H7 (cell line): ENCODE data around the gene KSR2. TPM values are rescaled to one million over a fixed set of nuclear protein-coding genes. Genes with fewer than 3 reads are reported as not detected.

Source experiments
- DNase-seq: peaks from one replicate; pipeline ENCODE4 v3.0.0; 2012
- H3K27me3 ChIP-seq: 2 replicates; pipeline ENCODE4 v1.6.0; 2011; ENCODE audit warnings: mild to moderate bottlenecking, low read length; ENCODE audit not compliant: control insufficient read depth, insufficient read depth
- H3K36me3 ChIP-seq: replicated peaks from 2 replicates; pipeline ENCODE4 v1.5.1; 2011; ENCODE audit warnings: low read length; ENCODE audit not compliant: control insufficient read depth, insufficient read depth
- H3K4me3 ChIP-seq: 2 replicates; pipeline ENCODE4 v1.5.1; 2011; ENCODE audit warnings: low read depth, mild to moderate bottlenecking, control low read depth, low read length, moderate library complexity; ENCODE audit not compliant: insufficient read depth
- total RNA-seq: library from RNA; depleted of rRNA; stranded (reverse); fragments of >200 nt; shearing (Covaris generic); gene quantifications from 2 replicates; pipeline ENCODE4 v1.2.3, GENCODE V29; 2014

Gene KSR2
- total RNA-seq, 1 experiment from 2014 or later: 0.10 TPM

- no peak for DNase-seq
- no peaks in the 10 kb centered on the region for H3K36me3 ChIP-seq
- H3K4me3 ChIP-seq: no peak overlapping the region
- no peaks in the 10 kb centered on the region for H3K27me3 ChIP-seq
Observed at GRCh38 chr12:117577122-117577657, 391.6 kb downstream of the KSR2 start.

- H3K36me3 ChIP-seq: no peaks in the 10 kb centered on the region
- H3K27me3 ChIP-seq: no peaks in the 10 kb centered on the region
- no peak overlapping the region for H3K4me3 ChIP-seq
- no peak for DNase-seq
Observed at GRCh38 chr12:117576053-117576452, 392.7 kb downstream of the KSR2 start.

GRCh38 chr12:117574655-117575054 lies 394.1 kb downstream of the KSR2 start:
- H3K4me3 ChIP-seq: no peak overlapping the region

GRCh38 chr12:117572755-117573154 lies 396.0 kb downstream of the KSR2 start:
- no peak for DNase-seq
- no peaks in the 10 kb centered on the region for H3K27me3 ChIP-seq
- H3K36me3 ChIP-seq: no peaks in the 10 kb centered on the region
- no peak overlapping the region for H3K4me3 ChIP-seq

More at GRCh38 chr12:117574655-117575054, 394.1 kb downstream of the KSR2 start:
- Histone ChIP-seq H3K36me3 (no peaks in the 10 kb centered on the region), H3K27me3 (no peaks in the 10 kb centered on the region)
- DNase-seq: no peak

GRCh38 chr12:117571321-117571720 lies 397.5 kb downstream of the KSR2 start:
- no peaks in the 10 kb centered on the region for H3K27me3 ChIP-seq
- no peak for DNase-seq
- no peak overlapping the region for H3K4me3 ChIP-seq
- no peaks in the 10 kb centered on the region for H3K36me3 ChIP-seq

- Histone ChIP-seq H3K36me3 (no peaks in the 10 kb centered on the region), H3K4me3 (no peak overlapping the region), H3K27me3 (no peaks in the 10 kb centered on the region)
- DNase-seq: no peak
Observed at GRCh38 chr12:117570608-117571007, 398.2 kb downstream of the KSR2 start.

- Histone ChIP-seq H3K4me3 (no peak overlapping the region), H3K36me3 (no peaks in the 10 kb centered on the region), H3K27me3 (no peaks in the 10 kb centered on the region)
- no peak for DNase-seq
Observed at GRCh38 chr12:117567644-117568216, 401.1 kb downstream of the KSR2 start.

GRCh38 chr12:117564881-117565280 lies 403.9 kb downstream of the KSR2 start:
- Histone ChIP-seq H3K36me3 (no peaks in the 10 kb centered on the region), H3K27me3 (no peaks in the 10 kb centered on the region), H3K4me3 (no peak overlapping the region)
- DNase-seq: peak; percentile 23

- no peaks in the 10 kb centered on the region for H3K27me3 ChIP-seq
- no peak for DNase-seq
- no peak overlapping the region for H3K4me3 ChIP-seq
- no peaks in the 10 kb centered on the region for H3K36me3 ChIP-seq
Observed at GRCh38 chr12:117563706-117564105, 405.1 kb downstream of the KSR2 start.

- Histone ChIP-seq H3K4me3 (no peak overlapping the region), H3K27me3 (no peaks in the 10 kb centered on the region), H3K36me3 (no peaks in the 10 kb centered on the region)
- DNase-seq: no peak
Observed at GRCh38 chr12:117563007-117563406, 405.8 kb downstream of the KSR2 start.

GRCh38 chr12:117561990-117562389 lies 406.8 kb downstream of the KSR2 start:
- H3K4me3 ChIP-seq: no peak overlapping the region
- DNase-seq: no peak
- no peaks in the 10 kb centered on the region for H3K27me3 ChIP-seq
- H3K36me3 ChIP-seq: no peaks in the 10 kb centered on the region

- no peak overlapping the region for H3K4me3 ChIP-seq
- no peaks in the 10 kb centered on the region for H3K36me3 ChIP-seq
- DNase-seq: no peak
- no peaks in the 10 kb centered on the region for H3K27me3 ChIP-seq
Observed at GRCh38 chr12:117559978-117560377, 408.8 kb downstream of the KSR2 start.

- Histone ChIP-seq H3K27me3 (no peaks in the 10 kb centered on the region), H3K36me3 (no peaks in the 10 kb centered on the region), H3K4me3 (no peak overlapping the region)
- DNase-seq: no peak
Observed at GRCh38 chr12:117555889-117556288, 412.9 kb downstream of the KSR2 start.

GRCh38 chr12:117552971-117553370 lies 415.8 kb downstream of the KSR2 start:
- Histone ChIP-seq H3K4me3 (no peak overlapping the region), H3K27me3 (no peaks in the 10 kb centered on the region), H3K36me3 (no peaks in the 10 kb centered on the region)
- no peak for DNase-seq

- no peak for DNase-seq
- H3K36me3 ChIP-seq: no peaks in the 10 kb centered on the region
- no peak overlapping the region for H3K4me3 ChIP-seq
- H3K27me3 ChIP-seq: no peaks in the 10 kb centered on the region
Observed at GRCh38 chr12:117551665-117552064, 417.1 kb downstream of the KSR2 start.

GRCh38 chr12:117547209-117547608 lies 421.6 kb downstream of the KSR2 start:
- DNase-seq: peak; percentile 51
- H3K4me3 ChIP-seq: no peak overlapping the region
- no peaks in the 10 kb centered on the region for H3K36me3 ChIP-seq
- H3K27me3 ChIP-seq: no peaks in the 10 kb centered on the region
